Lower leg skin (tissue), 4 donors: ENCODE results near the gene FAM50B. TPM values are rescaled to one million over a fixed set of nuclear protein-coding genes. Genes with fewer than 3 reads are reported as not detected.
A peak's percentile ranks its signal among the peaks of the same experiment; 100 is the strongest.

Experiments used
- DNase-seq, 2 donors: peaks; one replicate each; pipeline ENCODE4 v3.0.0-alpha.2; 2019; ENCODE audit warnings: low spot score in 2 of 2
- H3K4me3 ChIP-seq: fragments of 200-600 bp; sonication (generic); 2 replicates; pipeline ENCODE4 v1.5.1; 2017; ENCODE audit warnings: mild to moderate bottlenecking, low read depth; ENCODE audit not compliant: poor library complexity, severe bottlenecking
- POLR2A ChIP-seq, 2 donors: fragments of 450-650 bp; IDR thresholded peaks; one replicate each; pipeline ENCODE4 v1.6.1; 2016 to 2017; ENCODE audit warnings: antibody characterized with exemption in 2 of 2, mild to moderate bottlenecking in 1 of 2, moderate library complexity in 1 of 2
- WGBS, 2 donors: methylation state at CpG; one replicate each; pipeline ENCODE4 v1.1.5; 2018; 5-methylcytosine and 5-hydroxymethylcytosine counted together
- intact Hi-C: fragments of 100-400 bp; cut with DNase I; formaldehyde crosslinking; loops from one replicate; pipeline ENCODE4 v1.15.0; 2023; ENCODE audit warnings: low total_unique reads
- total RNA-seq, 4 donors: library from RNA; depleted of rRNA; stranded (reverse); fragments of >200 nt; gene quantifications; one replicate each; pipeline ENCODE4 v1.1.0, GENCODE V29; 2016
- TF ChIP-seq, protein P1 (sequence below), 3 donors: fragments of 450-650 bp; IDR thresholded peaks; one replicate each; pipeline ENCODE4 v1.5.1; 2016; ENCODE audit warnings: antibody characterized with exemption in 3 of 3, mild to moderate bottlenecking in 3 of 3, moderate library complexity in 2 of 3

Gene FAM50B
- total RNA-seq, 4 donors from 2014 or later = 11.4 to 16.1 (median 13.9) TPM

- intact Hi-C loops = no loop called here
- no peak for TF ChIP-seq POLR2A (IDR thresholded peaks at IDR 0.05)
- TF ChIP-seq, protein P1, sequence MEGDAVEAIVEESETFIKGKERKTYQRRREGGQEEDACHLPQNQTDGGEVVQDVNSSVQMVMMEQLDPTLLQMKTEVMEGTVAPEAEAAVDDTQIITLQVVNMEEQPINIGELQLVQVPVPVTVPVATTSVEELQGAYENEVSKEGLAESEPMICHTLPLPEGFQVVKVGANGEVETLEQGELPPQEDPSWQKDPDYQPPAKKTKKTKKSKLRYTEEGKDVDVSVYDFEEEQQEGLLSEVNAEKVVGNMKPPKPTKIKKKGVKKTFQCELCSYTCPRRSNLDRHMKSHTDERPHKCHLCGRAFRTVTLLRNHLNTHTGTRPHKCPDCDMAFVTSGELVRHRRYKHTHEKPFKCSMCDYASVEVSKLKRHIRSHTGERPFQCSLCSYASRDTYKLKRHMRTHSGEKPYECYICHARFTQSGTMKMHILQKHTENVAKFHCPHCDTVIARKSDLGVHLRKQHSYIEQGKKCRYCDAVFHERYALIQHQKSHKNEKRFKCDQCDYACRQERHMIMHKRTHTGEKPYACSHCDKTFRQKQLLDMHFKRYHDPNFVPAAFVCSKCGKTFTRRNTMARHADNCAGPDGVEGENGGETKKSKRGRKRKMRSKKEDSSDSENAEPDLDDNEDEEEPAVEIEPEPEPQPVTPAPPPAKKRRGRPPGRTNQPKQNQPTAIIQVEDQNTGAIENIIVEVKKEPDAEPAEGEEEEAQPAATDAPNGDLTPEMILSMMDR (IDR thresholded peaks at IDR 0.05) = no peak
- peak in 1 of 2 donors; percentile 83 for DNase-seq
- WGBS, 2 donors = 68 to 76% methylated on average over 9 of the region's 9 CpGs
- H3K4me3 ChIP-seq = no peak overlapping the region
Observed at GRCh38 chr6:3899061-3899460, 49.9 kb downstream of the FAM50B start.

GRCh38 chr6:3899970-3900439, 50.8 kb downstream of the FAM50B start:
- intact Hi-C loops = no loop called here
- DNase-seq = peak in 1 of 2 donors; percentile 78
- no peak overlapping the region for H3K4me3 ChIP-seq
- TF ChIP-seq, protein P1 (IDR thresholded peaks at IDR 0.05) = no peak
- no peak for TF ChIP-seq POLR2A (IDR thresholded peaks at IDR 0.05)
- WGBS, 2 donors = 79 to 80% methylated on average over 14 of the region's 14 CpGs

Other genes with a start within 250 kb of the FAM50B start
- 100 to 1,000 TPM in 1 of 4 donors, 10 to 100 TPM in 3; 58.4 to 103 (median 72.4) TPM for gene PXDC1, start 97.7 kb upstream of the FAM50B start, total RNA-seq
- not detected for gene FAM217A, start 229.8 kb downstream of the FAM50B start, total RNA-seq